ENCODE measurements around the gene MYCN. TPM values are rescaled to one million over a fixed set of nuclear protein-coding genes. Genes with fewer than 3 reads are reported as not detected.

The MYCN gene
- total RNA-seq, 1 donor from 2014 or later: 0.54 TPM

- no peak for TF ChIP-seq CTCF (IDR thresholded peaks at IDR 0.05)
- H3K4me3 Mint-ChIP-seq (ENCODE audit: unreplicated experiment): no peak overlapping the region
These were observed 35.1 kb upstream of the MYCN start for GRCh38 chr2:15905267-15905645.

GRCh38 chr2:15905986-15906491 is 34.3 kb upstream of the MYCN start:
- H3K9me3 Mint-ChIP-seq (ENCODE audit: unreplicated experiment): peaks cover 10% of the 10 kb centered on the region
- no peaks in the 10 kb centered on the region for H3K4me1 Mint-ChIP-seq (ENCODE audit: unreplicated experiment)
- no peak for TF ChIP-seq CTCF (IDR thresholded peaks at IDR 0.05)
- H3K36me3 Mint-ChIP-seq (ENCODE audit: unreplicated experiment): no peaks in the 10 kb centered on the region
- H3K27me3 Mint-ChIP-seq (ENCODE audit: unreplicated experiment): peaks cover 4% of the 10 kb centered on the region
- no peak overlapping the region for H3K4me3 Mint-ChIP-seq (ENCODE audit: unreplicated experiment)
- no peak for DNase-seq (ENCODE audit: extremely low spot score, unreplicated experiment)
- H3K27ac Mint-ChIP-seq (ENCODE audit: unreplicated experiment): no peak overlapping the region

More at GRCh38 chr2:15905267-15905645, 35.1 kb upstream of the MYCN start:
- DNase-seq (ENCODE audit: extremely low spot score, unreplicated experiment): no peak
- peaks cover 4% of the 10 kb centered on the region for H3K27me3 Mint-ChIP-seq (ENCODE audit: unreplicated experiment)
- peaks cover 10% of the 10 kb centered on the region for H3K9me3 Mint-ChIP-seq (ENCODE audit: unreplicated experiment)
- no peaks in the 10 kb centered on the region for H3K36me3 Mint-ChIP-seq (ENCODE audit: unreplicated experiment)
- H3K27ac Mint-ChIP-seq (ENCODE audit: unreplicated experiment): no peak overlapping the region
- H3K4me1 Mint-ChIP-seq (ENCODE audit: unreplicated experiment): no peaks in the 10 kb centered on the region

GRCh38 chr2:15906778-15907177 is 33.6 kb upstream of the MYCN start:
- peak; percentile 6 for DNase-seq (ENCODE audit: extremely low spot score, unreplicated experiment)
- H3K4me1 Mint-ChIP-seq (ENCODE audit: unreplicated experiment): peaks cover under 1% of the 10 kb centered on the region
- H3K4me3 Mint-ChIP-seq (ENCODE audit: unreplicated experiment): no peak overlapping the region
- no peak overlapping the region for H3K27ac Mint-ChIP-seq (ENCODE audit: unreplicated experiment)
- no peak for TF ChIP-seq CTCF (IDR thresholded peaks at IDR 0.05)
- no peaks in the 10 kb centered on the region for H3K36me3 Mint-ChIP-seq (ENCODE audit: unreplicated experiment)
- H3K9me3 Mint-ChIP-seq (ENCODE audit: unreplicated experiment): peaks cover 5% of the 10 kb centered on the region
- peaks cover 4% of the 10 kb centered on the region for H3K27me3 Mint-ChIP-seq (ENCODE audit: unreplicated experiment)

GRCh38 chr2:15907461-15908324 is 32.7 kb upstream of the MYCN start:
- peaks cover 5% of the 10 kb centered on the region for H3K9me3 Mint-ChIP-seq (ENCODE audit: unreplicated experiment)
- H3K4me3 Mint-ChIP-seq (ENCODE audit: unreplicated experiment): no peak overlapping the region
- H3K27me3 Mint-ChIP-seq (ENCODE audit: unreplicated experiment): peaks cover 4% of the 10 kb centered on the region
- peaks cover 7% of the 10 kb centered on the region for H3K4me1 Mint-ChIP-seq (ENCODE audit: unreplicated experiment)
- no peaks in the 10 kb centered on the region for H3K36me3 Mint-ChIP-seq (ENCODE audit: unreplicated experiment)
- H3K27ac Mint-ChIP-seq (ENCODE audit: unreplicated experiment): no peak overlapping the region
- no peak for DNase-seq (ENCODE audit: extremely low spot score, unreplicated experiment)
- no peak for TF ChIP-seq CTCF (IDR thresholded peaks at IDR 0.05)

- H3K36me3 Mint-ChIP-seq (ENCODE audit: unreplicated experiment): no peaks in the 10 kb centered on the region
- TF ChIP-seq CTCF (IDR thresholded peaks at IDR 0.05): no peak
- no peak overlapping the region for H3K4me3 Mint-ChIP-seq (ENCODE audit: unreplicated experiment)
- H3K27me3 Mint-ChIP-seq (ENCODE audit: unreplicated experiment): peaks cover 6% of the 10 kb centered on the region
- peaks cover 5% of the 10 kb centered on the region for H3K9me3 Mint-ChIP-seq (ENCODE audit: unreplicated experiment)
- peaks cover 7% of the 10 kb centered on the region for H3K4me1 Mint-ChIP-seq (ENCODE audit: unreplicated experiment)
- no peak overlapping the region for H3K27ac Mint-ChIP-seq (ENCODE audit: unreplicated experiment)
- peak; percentile 19 for DNase-seq (ENCODE audit: extremely low spot score, unreplicated experiment)
These were observed 32.0 kb upstream of the MYCN start for GRCh38 chr2:15908371-15908770.
